Upper lobe of right lung (tissue), 1 donor: ENCODE data around the gene PEX14. TPM values are rescaled to one million over a fixed set of nuclear protein-coding genes. Genes with fewer than 3 reads are reported as not detected.

Experiments used
- ATAC-seq: fragments of 200-7000 bp; cut with Tn5 transposase; one replicate; pipeline ENCODE4 v1.9.1; 2020; ENCODE audit warnings: mild to moderate bottlenecking, moderate library complexity
- DNase-seq: peaks from one replicate; pipeline ENCODE4 v3.0.0-alpha.2; 2020
- H3K27ac ChIP-seq: fragments of 200-600 bp; one replicate; pipeline ENCODE4 v1.8.0; 2022
- H3K27me3 ChIP-seq: fragments of 200-600 bp; one replicate; pipeline ENCODE4 v1.8.0; 2022; ENCODE audit warnings: mild to moderate bottlenecking
- H3K36me3 ChIP-seq: fragments of 200-600 bp; one replicate; pipeline ENCODE4 v1.8.0; 2022
- H3K4me1 ChIP-seq: fragments of 200-600 bp; one replicate; pipeline ENCODE4 v1.8.0; 2022
- H3K4me3 ChIP-seq: fragments of 200-600 bp; one replicate; pipeline ENCODE4 v1.8.0; 2022; ENCODE audit warnings: mild to moderate bottlenecking
- H3K9me3 ChIP-seq: fragments of 200-600 bp; one replicate; pipeline ENCODE4 v1.8.0; 2022
- CTCF ChIP-seq: fragments of 200-600 bp; IDR thresholded peaks from one replicate; pipeline ENCODE4 v1.8.0; 2022; ENCODE audit warnings: antibody characterized with exemption
- intact Hi-C: fragments of 100-400 bp; cut with DNase I; formaldehyde crosslinking; loops from one replicate; pipeline ENCODE4 v1.11.0; 2022
- total RNA-seq: library from RNA; stranded (reverse); fragmentation: NEBNext Ultra II Directional; extraction: Animal tissue kit (Norgen Biotek cat#: 25700); gene quantifications from one replicate; pipeline ENCODE4 v1.2.1, GENCODE V29; 2021
- donor health status: DM: no; HTN: yes; CAD: no; lungs with severe emphysema.

The PEX14 gene
- total RNA-seq, 1 donor from 2014 or later = 25.8 TPM

GRCh38 chr1:10612436-10613160 lies 137.8 kb downstream of the PEX14 start:
- no peaks in the 10 kb centered on the region for H3K27me3 ChIP-seq
- H3K27ac ChIP-seq = no peak overlapping the region
- no peak overlapping the region for H3K4me3 ChIP-seq
- no peaks in the 10 kb centered on the region for H3K4me1 ChIP-seq
- intact Hi-C loops = no loop called here
- ATAC-seq (no peak), DNase-seq (no peak)
- no peaks in the 10 kb centered on the region for H3K36me3 ChIP-seq
- no peak for TF ChIP-seq CTCF
- no peaks in the 10 kb centered on the region for H3K9me3 ChIP-seq

- no peak for ATAC-seq
- Histone ChIP-seq H3K36me3 (no peaks in the 10 kb centered on the region), H3K4me1 (no peaks in the 10 kb centered on the region), H3K27me3 (no peaks in the 10 kb centered on the region), H3K9me3 (no peaks in the 10 kb centered on the region), H3K4me3 (no peak overlapping the region), H3K27ac (no peak overlapping the region)
- no peak for DNase-seq
- no peak for TF ChIP-seq CTCF
- intact Hi-C loops = no loop called here
Measured at GRCh38 chr1:10613340-10613739, 138.6 kb downstream of the PEX14 start.

DNA sequence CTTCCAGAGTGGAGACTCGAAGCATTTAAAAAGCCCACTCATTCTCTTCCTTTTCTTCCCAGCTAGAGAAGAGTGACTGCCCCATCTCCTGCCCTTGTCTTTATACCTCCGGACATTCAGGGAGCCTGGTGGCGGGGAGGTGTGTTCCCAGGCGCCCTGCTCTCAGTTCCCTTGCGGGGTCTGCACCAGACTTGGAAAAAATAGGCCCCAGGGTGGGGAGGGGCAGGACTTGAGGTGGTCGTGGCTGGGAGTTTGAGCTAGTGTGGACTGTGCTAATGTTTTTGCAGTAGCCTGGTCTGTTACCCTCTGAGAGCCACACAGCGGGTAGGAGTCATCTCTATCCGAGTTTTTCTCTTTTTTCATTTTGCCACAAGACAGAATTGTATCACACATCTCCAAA lies 139.1 kb downstream of the PEX14 start:
- no peaks in the 10 kb centered on the region for H3K27me3 ChIP-seq
- H3K9me3 ChIP-seq = no peaks in the 10 kb centered on the region
- no peak overlapping the region for H3K27ac ChIP-seq
- ATAC-seq = no peak
- H3K4me1 ChIP-seq = no peaks in the 10 kb centered on the region
- DNase-seq = no peak
- peaks cover 4% of the 10 kb centered on the region for H3K36me3 ChIP-seq
- TF ChIP-seq CTCF = no peak
- no peak overlapping the region for H3K4me3 ChIP-seq
- intact Hi-C loops = no loop called here

GRCh38 chr1:10614377-10615225 lies 139.9 kb downstream of the PEX14 start:
- peaks cover 4% of the 10 kb centered on the region for H3K36me3 ChIP-seq
- intact Hi-C loops = no loop called here
- ATAC-seq = no peak
- no peaks in the 10 kb centered on the region for H3K27me3 ChIP-seq
- H3K4me1 ChIP-seq = no peaks in the 10 kb centered on the region
- no peak overlapping the region for H3K27ac ChIP-seq
- no peak for TF ChIP-seq CTCF
- H3K4me3 ChIP-seq = no peak overlapping the region
- no peaks in the 10 kb centered on the region for H3K9me3 ChIP-seq
- no peak for DNase-seq

DNA sequence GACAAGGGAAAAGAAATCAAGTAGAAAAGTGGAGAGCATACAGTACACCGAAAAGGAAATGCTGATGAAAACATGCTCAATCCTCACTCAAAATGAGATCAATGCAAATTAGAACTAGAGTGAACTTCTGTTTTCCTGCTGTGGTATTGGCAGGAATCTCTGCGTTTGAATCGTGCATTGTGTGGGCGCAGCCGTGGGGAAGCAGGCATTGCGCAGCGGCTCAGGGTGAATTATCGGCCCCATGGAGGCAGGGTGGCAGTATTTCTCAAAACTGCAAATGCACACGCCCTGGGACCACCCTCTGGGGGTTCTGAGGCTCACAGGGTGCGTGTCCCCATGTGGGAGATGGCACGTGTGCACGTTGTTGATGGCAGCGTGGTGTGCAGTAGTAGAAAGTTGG lies 140.6 kb downstream of the PEX14 start:
- H3K9me3 ChIP-seq = no peaks in the 10 kb centered on the region
- H3K4me3 ChIP-seq = no peak overlapping the region

More for the DNA sequence above, 140.6 kb downstream of the PEX14 start:
- DNase-seq (no peak), ATAC-seq (peak; percentile 65)
- no peak for TF ChIP-seq CTCF
- Histone ChIP-seq H3K36me3 (peaks cover 4% of the 10 kb centered on the region), H3K27ac (no peak overlapping the region), H3K27me3 (no peaks in the 10 kb centered on the region), H3K4me1 (no peaks in the 10 kb centered on the region)
- intact Hi-C loops = no loop called here
